K562 (cell line): ENCODE results near the gene ERBB4. TPM values are rescaled to one million over a fixed set of nuclear protein-coding genes. Genes with fewer than 3 reads are reported as not detected.

Experiments used
- ATAC-seq: fragments of 200-7000 bp; cut with Tn5 transposase; 3 replicates; pipeline ENCODE4 v1.9.1; 2020; ENCODE audit warnings: moderate library complexity
- BruUV-seq: library from RNA; stranded (reverse); fragments of 400-500 nt; replicated peaks from 2 replicates; lab custom pipeline; 2021; lab: Mats Ljungman, UMichigan
- CTCF ChIA-PET: fragments of 300-600 bp; formaldehyde crosslinking; extraction: SDS; loops from one replicate; lab custom pipeline; 2021; ENCODE audit warnings: low intra/inter-chr PET ratio; lab: Yijun Ruan, JAX
- POLR2A ChIA-PET: fragments of 300-600, 350-650 bp; sonication (Branson Sonifier 250); formaldehyde crosslinking; extraction: SDS; loops from one replicate; lab custom pipeline; 2021; ENCODE audit warnings: antibody characterized with exemption, inconsistent platforms; lab: Yijun Ruan, JAX
- DNase-seq, 4 experiments: peaks; one replicate each; pipeline versions ENCODE4 v3.0.0 to v3.0.0-alpha.2; 2011 to 2018; ENCODE audit warnings: low spot score in 3 of 4, mixed read lengths in 3 of 4; ENCODE audit errors: extremely low read depth in 1 of 4
- FAIRE-seq: peaks from 2 replicates; lab custom pipeline; 2011; peaks lifted over from hg19 to GRCh38; lab: Jason Lieb, UNC
- H2AFZ ChIP-seq: 2 replicates; pipeline ENCODE4 v1.6.0; 2011; ENCODE audit warnings: low read depth, low read length, control low read depth, inconsistent platforms
- H3K27ac ChIP-seq: fragments of 200-600 bp; 3 replicates; pipeline ENCODE4 v1.8.0; 2011; ENCODE audit warnings: low read depth, mild to moderate bottlenecking, control low read depth, inconsistent platforms, low read length, moderate library complexity, mixed read lengths; ENCODE audit errors: extremely low read depth
- H3K27me3 ChIP-seq, 2 experiments: fragments of 300-600 bp in 1 of 2; 2 replicates in 1 of 2; 3 replicates in 1 of 2; pipeline versions ENCODE4 v1.6.0 to v1.8.0; 2011; ENCODE audit warnings: inconsistent platforms in 2 of 2, low read length in 2 of 2, mild to moderate bottlenecking in 1 of 2, mixed read lengths in 1 of 2, moderate library complexity in 1 of 2; ENCODE audit not compliant: control insufficient read depth in 2 of 2, insufficient read depth in 2 of 2
- H3K36me3 ChIP-seq: fragments of 300-600 bp; 3 replicates; pipeline ENCODE4 v1.8.0; 2011; ENCODE audit warnings: mild to moderate bottlenecking, low read length, inconsistent platforms; ENCODE audit not compliant: control insufficient read depth, insufficient read depth
- H3K4me1 ChIP-seq, 2 experiments: fragments of 200-600 bp in 1 of 2; replicated peaks in 1 of 2; 2 replicates in 1 of 2; 3 replicates in 1 of 2; pipeline versions ENCODE4 v1.5.1 to v1.8.0; 2011; ENCODE audit warnings: inconsistent platforms in 2 of 2, low read length in 2 of 2, mild to moderate bottlenecking in 1 of 2, mixed read lengths in 1 of 2, moderate library complexity in 1 of 2; ENCODE audit not compliant: control insufficient read depth in 2 of 2, insufficient read depth in 2 of 2
- H3K4me2 ChIP-seq: 2 replicates; pipeline ENCODE4 v1.6.1; 2011; ENCODE audit warnings: low read length, control low read depth, inconsistent platforms, mixed read lengths; ENCODE audit not compliant: insufficient read depth
- H3K4me3 ChIP-seq: fragments of 200-600 bp; sonication (generic), shearing (Covaris generic); 2 replicates; pipeline ENCODE4 v1.5.1; 2016; ENCODE audit warnings: control low read depth, inconsistent platforms
- H3K79me2 ChIP-seq: fragments of 200-600 bp; 3 replicates; pipeline ENCODE4 v1.8.0; 2011; ENCODE audit warnings: low read length, inconsistent platforms; ENCODE audit not compliant: control insufficient read depth, insufficient read depth
- H3K9ac ChIP-seq, 2 experiments: 2 replicates each; pipeline versions ENCODE4 v1.6.0 to v1.6.1; 2011; ENCODE audit warnings: low read depth in 2 of 2, low read length in 2 of 2, control low read depth in 1 of 2, inconsistent platforms in 1 of 2, mild to moderate bottlenecking in 1 of 2, mixed read lengths in 1 of 2; ENCODE audit not compliant: insufficient read depth in 1 of 2
- H3K9me1 ChIP-seq: one replicate; pipeline ENCODE4 v1.6.0; 2011; ENCODE audit warnings: inconsistent platforms, mild to moderate bottlenecking, low read length, moderate library complexity; ENCODE audit not compliant: control insufficient read depth, insufficient read depth
- H3K9me3 ChIP-seq: replicated peaks from 2 replicates; pipeline ENCODE4 v1.5.1; 2011; ENCODE audit warnings: low read depth, low read length, inconsistent platforms; ENCODE audit not compliant: control insufficient read depth, insufficient read depth
- H4K20me1 ChIP-seq: replicated peaks from 2 replicates; pipeline ENCODE4 v1.6.1; 2011; ENCODE audit warnings: low read length, inconsistent platforms, mixed read lengths; ENCODE audit not compliant: control insufficient read depth, insufficient read depth
- BCL6 ChIP-seq: fragments of 250-450 bp; sonication (Bioruptor Pico); IDR thresholded peaks from 2 replicates; pipeline ENCODE4 v1.4.0; 2020
- CXXC5 ChIP-seq: fragments of 250-450 bp; sonication (Bioruptor Pico); IDR thresholded peaks from 2 replicates; pipeline ENCODE4 v1.8.0; 2022; ENCODE audit warnings: inconsistent platforms, mild to moderate bottlenecking, moderate library complexity
- GABPB1 ChIP-seq: sonication (generic); formaldehyde crosslinking; IDR thresholded peaks from 2 replicates; pipeline ENCODE4 v1.8.0; 2022; ENCODE audit warnings: mild to moderate bottlenecking, missing genetic modification reagents
- HDAC3 ChIP-seq: fragments of 450-650 bp; IDR thresholded peaks from 2 replicates; pipeline ENCODE4 v1.6.1; 2018; ENCODE audit warnings: borderline replicate concordance, mild to moderate bottlenecking, moderate library complexity; ENCODE audit not compliant: partially characterized antibody
- HLTF ChIP-seq: fragments of 450-650 bp; IDR thresholded peaks from 2 replicates; pipeline ENCODE4 v1.6.1; 2016
- IRF9 ChIP-seq: fragments of 450-650 bp; IDR thresholded peaks from 2 replicates; pipeline ENCODE4 v1.6.1; 2016; ENCODE audit warnings: missing biosample characterization, missing genetic modification characterization
- POLR3A ChIP-seq: IDR thresholded peaks from 2 replicates; pipeline ENCODE4 v1.6.1; 2011; ENCODE audit warnings: borderline replicate concordance, mild to moderate bottlenecking, moderate library complexity; ENCODE audit not compliant: insufficient read length, insufficient read depth; ENCODE audit errors: extremely low read depth
- SMC3 ChIP-seq: conservative IDR thresholded peaks from 2 replicates; pipeline ENCODE4 v1.6.1; 2011; ENCODE audit warnings: low read depth, low read length, improper control_type of control experiment; ENCODE audit not compliant: insufficient read depth
- TAF9B ChIP-seq: fragments of 450-650 bp; IDR thresholded peaks from 2 replicates; pipeline ENCODE4 v1.6.1; 2018; ENCODE audit warnings: mild to moderate bottlenecking; ENCODE audit not compliant: partially characterized antibody
- in situ Hi-C: fragments of 300-500 bp; cut with MboI; formaldehyde crosslinking; loops from 4 replicates; pipeline ENCODE4 v1.15.0; 2018; ENCODE audit warnings: inconsistent platforms, mixed read lengths
- intact Hi-C: fragments of 100-400 bp; cut with micrococcal nuclease; formaldehyde crosslinking; loops from 2 replicates; pipeline ENCODE4 v1.14.2; 2022
- polyA plus RNA-seq, 8 experiments: library from polyadenylated mRNA; depleted of rRNA in 4 of 8; stranded (reverse) in 5 of 8; unstranded in 3 of 8; fragments of >200 nt; fragmentation: Nextera tagmentation in 2 of 8; fragmentation: Illumina TruSeq in 1 of 8; extraction: Ambion mirVana in 2 of 8; extraction: Trizol in 1 of 8; gene quantifications; 2 replicates each; pipeline versions ENCODE4 v1.2.1 to v1.2.3, GENCODE V29; 2011 to 2014; ENCODE audit warnings: inconsistent platforms in 1 of 8, missing spikeins in 1 of 8
- total RNA-seq, 7 experiments: library from RNA; depleted of rRNA in 6 of 7; stranded (reverse); fragments of >200 nt in 6 of 7; fragmentation: Illumina TruSeq in 2 of 7; extraction: Trizol in 2 of 7; gene quantifications; 2 replicates each; pipeline versions ENCODE4 v1.2.1 to v1.2.3, GENCODE V29; 2011 to 2021; ENCODE audit warnings: low replicate concordance in 1 of 7
- TF ChIP-seq, protein P1 (sequence below): fragments of 450-650 bp; IDR thresholded peaks from 2 replicates; pipeline ENCODE4 v1.6.1; 2016; ENCODE audit warnings: low read depth
- TF ChIP-seq, protein P2 (sequence below): fragments of 450-650 bp; IDR thresholded peaks from 2 replicates; pipeline ENCODE4 v1.6.1; 2016; ENCODE audit warnings: borderline replicate concordance

ERBB4 gene
- total and polyA plus RNA-seq, 9 of the 15 experiments (the other 6 are each of a cell fraction or from before 2014, with no cell fraction given), result not detected

- no peak for TF ChIP-seq HDAC3
- TF ChIP-seq, protein P1, sequence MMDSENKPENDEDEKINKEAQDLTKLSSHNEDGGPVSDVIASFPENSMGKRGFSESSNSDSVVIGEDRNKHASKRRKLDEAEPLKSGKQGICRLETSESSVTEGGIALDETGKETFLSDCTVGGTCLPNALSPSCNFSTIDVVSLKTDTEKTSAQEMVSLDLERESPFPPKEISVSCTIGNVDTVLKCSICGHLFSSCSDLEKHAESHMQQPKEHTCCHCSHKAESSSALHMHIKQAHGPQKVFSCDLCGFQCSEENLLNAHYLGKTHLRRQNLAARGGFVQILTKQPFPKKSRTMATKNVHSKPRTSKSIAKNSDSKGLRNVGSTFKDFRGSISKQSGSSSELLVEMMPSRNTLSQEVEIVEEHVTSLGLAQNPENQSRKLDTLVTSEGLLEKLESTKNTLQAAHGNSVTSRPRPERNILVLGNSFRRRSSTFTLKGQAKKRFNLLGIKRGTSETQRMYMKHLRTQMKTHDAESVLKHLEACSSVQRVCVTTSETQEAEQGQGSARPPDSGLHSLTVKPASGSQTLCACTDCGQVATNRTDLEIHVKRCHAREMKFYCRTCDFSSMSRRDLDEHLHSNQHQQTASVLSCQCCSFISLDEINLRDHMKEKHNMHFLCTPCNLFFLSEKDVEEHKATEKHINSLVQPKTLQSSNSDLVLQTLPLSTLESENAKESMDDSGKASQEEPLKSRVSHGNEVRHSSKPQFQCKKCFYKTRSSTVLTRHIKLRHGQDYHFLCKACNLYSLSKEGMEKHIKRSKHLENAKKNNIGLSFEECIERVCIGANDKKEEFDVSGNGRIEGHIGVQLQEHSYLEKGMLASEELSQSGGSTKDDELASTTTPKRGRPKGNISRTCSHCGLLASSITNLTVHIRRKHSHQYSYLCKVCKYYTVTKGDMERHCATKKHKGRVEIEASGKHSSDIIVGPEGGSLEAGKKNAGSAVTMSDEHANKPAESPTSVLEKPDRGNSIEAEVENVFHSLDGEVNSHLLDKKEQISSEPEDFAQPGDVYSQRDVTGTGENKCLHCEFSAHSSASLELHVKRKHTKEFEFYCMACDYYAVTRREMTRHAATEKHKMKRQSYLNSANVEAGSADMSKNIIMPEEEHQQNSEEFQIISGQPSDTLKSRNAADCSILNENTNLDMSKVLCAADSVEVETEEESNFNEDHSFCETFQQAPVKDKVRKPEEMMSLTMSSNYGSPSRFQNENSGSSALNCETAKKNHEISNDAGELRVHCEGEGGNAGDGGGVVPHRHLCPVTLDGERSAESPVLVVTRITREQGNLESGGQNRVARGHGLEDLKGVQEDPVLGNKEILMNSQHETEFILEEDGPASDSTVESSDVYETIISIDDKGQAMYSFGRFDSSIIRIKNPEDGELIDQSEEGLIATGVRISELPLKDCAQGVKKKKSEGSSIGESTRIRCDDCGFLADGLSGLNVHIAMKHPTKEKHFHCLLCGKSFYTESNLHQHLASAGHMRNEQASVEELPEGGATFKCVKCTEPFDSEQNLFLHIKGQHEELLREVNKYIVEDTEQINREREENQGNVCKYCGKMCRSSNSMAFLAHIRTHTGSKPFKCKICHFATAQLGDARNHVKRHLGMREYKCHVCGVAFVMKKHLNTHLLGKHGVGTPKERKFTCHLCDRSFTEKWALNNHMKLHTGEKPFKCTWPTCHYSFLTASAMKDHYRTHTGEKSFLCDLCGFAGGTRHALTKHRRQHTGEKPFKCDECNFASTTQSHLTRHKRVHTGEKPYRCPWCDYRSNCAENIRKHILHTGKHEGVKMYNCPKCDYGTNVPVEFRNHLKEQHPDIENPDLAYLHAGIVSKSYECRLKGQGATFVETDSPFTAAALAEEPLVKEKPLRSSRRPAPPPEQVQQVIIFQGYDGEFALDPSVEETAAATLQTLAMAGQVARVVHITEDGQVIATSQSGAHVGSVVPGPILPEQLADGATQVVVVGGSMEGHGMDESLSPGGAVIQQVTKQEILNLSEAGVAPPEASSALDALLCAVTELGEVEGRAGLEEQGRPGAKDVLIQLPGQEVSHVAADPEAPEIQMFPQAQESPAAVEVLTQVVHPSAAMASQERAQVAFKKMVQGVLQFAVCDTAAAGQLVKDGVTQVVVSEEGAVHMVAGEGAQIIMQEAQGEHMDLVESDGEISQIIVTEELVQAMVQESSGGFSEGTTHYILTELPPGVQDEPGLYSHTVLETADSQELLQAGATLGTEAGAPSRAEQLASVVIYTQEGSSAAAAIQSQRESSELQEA, result no peak
- no peak for TF ChIP-seq HLTF
- no peak for TF ChIP-seq POLR3A
- TF ChIP-seq BCL6 (CRISPR knock-in tag), result no peak
- no peak for TF ChIP-seq CXXC5 (CRISPR knock-in tag)
- TF ChIP-seq, protein P2, sequence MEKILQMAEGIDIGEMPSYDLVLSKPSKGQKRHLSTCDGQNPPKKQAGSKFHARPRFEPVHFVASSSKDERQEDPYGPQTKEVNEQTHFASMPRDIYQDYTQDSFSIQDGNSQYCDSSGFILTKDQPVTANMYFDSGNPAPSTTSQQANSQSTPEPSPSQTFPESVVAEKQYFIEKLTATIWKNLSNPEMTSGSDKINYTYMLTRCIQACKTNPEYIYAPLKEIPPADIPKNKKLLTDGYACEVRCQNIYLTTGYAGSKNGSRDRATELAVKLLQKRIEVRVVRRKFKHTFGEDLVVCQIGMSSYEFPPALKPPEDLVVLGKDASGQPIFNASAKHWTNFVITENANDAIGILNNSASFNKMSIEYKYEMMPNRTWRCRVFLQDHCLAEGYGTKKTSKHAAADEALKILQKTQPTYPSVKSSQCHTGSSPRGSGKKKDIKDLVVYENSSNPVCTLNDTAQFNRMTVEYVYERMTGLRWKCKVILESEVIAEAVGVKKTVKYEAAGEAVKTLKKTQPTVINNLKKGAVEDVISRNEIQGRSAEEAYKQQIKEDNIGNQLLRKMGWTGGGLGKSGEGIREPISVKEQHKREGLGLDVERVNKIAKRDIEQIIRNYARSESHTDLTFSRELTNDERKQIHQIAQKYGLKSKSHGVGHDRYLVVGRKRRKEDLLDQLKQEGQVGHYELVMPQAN, result no peak
- no peak for TF ChIP-seq SMC3
- no peak for TF ChIP-seq TAF9B
- TF ChIP-seq GABPB1 (CRISPR knock-in tag), result no peak
- TF ChIP-seq IRF9 (tag), result no peak
- Histone ChIP-seq H3K4me1 (no peaks in the 10 kb centered on the region), H4K20me1 (no peaks in the 10 kb centered on the region), H3K79me2 (no peaks in the 10 kb centered on the region), H2AFZ (no peak overlapping the region), H3K4me3 (no peak overlapping the region), H3K27me3 (no peaks in the 10 kb centered on the region), H3K4me2 (no peak overlapping the region), H3K9me1 (no peaks in the 10 kb centered on the region), H3K36me3 (no peaks in the 10 kb centered on the region), H3K9ac (no peak overlapping the region), H3K27ac (no peak overlapping the region), H3K9me3 (no peaks in the 10 kb centered on the region)
- DNase-seq, result no peak
- in situ Hi-C loops (no loop called here), intact Hi-C loops (no loop called here)
- BruUV-seq, result no TSS peak
- no peak for FAIRE-seq
- no peak for ATAC-seq
- CTCF ChIA-PET, result no interaction called here
- POLR2A ChIA-PET, result no interaction called here
Observed at GRCh38 chr2:212549463-212549862, 10.9 kb upstream of the ERBB4 start.
